Neural crest cell (in vitro differentiated cells): Measurements from ENCODE around the gene IGSF6. TPM values are rescaled to one million over a fixed set of nuclear protein-coding genes. Genes with fewer than 3 reads are reported as not detected.

ENCODE experiments used
- DNase-seq: peaks from one replicate; pipeline ENCODE4 v3.0.0; 2021; ENCODE audit warnings: low read depth, mixed read lengths, low spot score
- H3K27ac Mint-ChIP-seq: one replicate; pipeline ENCODE4 v1.8.0; 2021; ENCODE audit warnings: mild to moderate bottlenecking, mixed read lengths; ENCODE audit not compliant: unreplicated experiment
- H3K27me3 Mint-ChIP-seq: 2 replicates; pipeline ENCODE4 v1.8.0; 2021; ENCODE audit warnings: low read depth, mild to moderate bottlenecking, mixed read lengths
- H3K36me3 Mint-ChIP-seq: 2 replicates; pipeline ENCODE4 v1.8.0; 2021; ENCODE audit warnings: low read depth, mild to moderate bottlenecking, mixed read lengths
- H3K4me1 Mint-ChIP-seq: 2 replicates; pipeline ENCODE4 v1.8.0; 2021; ENCODE audit warnings: mixed read lengths
- H3K4me3 Mint-ChIP-seq: one replicate; pipeline ENCODE4 v1.8.0; 2021; ENCODE audit warnings: mild to moderate bottlenecking, mixed read lengths
- H3K9me3 Mint-ChIP-seq: 2 replicates; pipeline ENCODE4 v1.8.0; 2021; ENCODE audit warnings: mixed read lengths
- total RNA-seq: library from RNA; stranded (reverse); gene quantifications from 2 replicates; pipeline ENCODE4 v1.2.1, GENCODE V29; 2021
- TF ChIP-seq, protein P1 (sequence below): fragments of 200-600 bp; sonication (generic); conservative IDR thresholded peaks from 2 replicates; pipeline ENCODE4 v1.5.0; 2021; ENCODE audit warnings: antibody characterized with exemption, mild to moderate bottlenecking

Gene IGSF6
- total RNA-seq, 1 donor from 2014 or later, result not detected

- Mint-ChIP-seq H3K27me3 (no peaks in the 10 kb centered on the region), H3K36me3 (peaks cover 2% of the 10 kb centered on the region)
- TF ChIP-seq, protein P1, sequence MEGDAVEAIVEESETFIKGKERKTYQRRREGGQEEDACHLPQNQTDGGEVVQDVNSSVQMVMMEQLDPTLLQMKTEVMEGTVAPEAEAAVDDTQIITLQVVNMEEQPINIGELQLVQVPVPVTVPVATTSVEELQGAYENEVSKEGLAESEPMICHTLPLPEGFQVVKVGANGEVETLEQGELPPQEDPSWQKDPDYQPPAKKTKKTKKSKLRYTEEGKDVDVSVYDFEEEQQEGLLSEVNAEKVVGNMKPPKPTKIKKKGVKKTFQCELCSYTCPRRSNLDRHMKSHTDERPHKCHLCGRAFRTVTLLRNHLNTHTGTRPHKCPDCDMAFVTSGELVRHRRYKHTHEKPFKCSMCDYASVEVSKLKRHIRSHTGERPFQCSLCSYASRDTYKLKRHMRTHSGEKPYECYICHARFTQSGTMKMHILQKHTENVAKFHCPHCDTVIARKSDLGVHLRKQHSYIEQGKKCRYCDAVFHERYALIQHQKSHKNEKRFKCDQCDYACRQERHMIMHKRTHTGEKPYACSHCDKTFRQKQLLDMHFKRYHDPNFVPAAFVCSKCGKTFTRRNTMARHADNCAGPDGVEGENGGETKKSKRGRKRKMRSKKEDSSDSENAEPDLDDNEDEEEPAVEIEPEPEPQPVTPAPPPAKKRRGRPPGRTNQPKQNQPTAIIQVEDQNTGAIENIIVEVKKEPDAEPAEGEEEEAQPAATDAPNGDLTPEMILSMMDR, result no peak
These were observed 38.6 kb downstream of the IGSF6 start for GRCh38 chr16:21613781-21614180.

GRCh38 chr16:21613361-21613760 is 39.0 kb downstream of the IGSF6 start:
- H3K9me3 Mint-ChIP-seq, result no peaks in the 10 kb centered on the region
- H3K36me3 Mint-ChIP-seq, result peaks cover 2% of the 10 kb centered on the region
- no peaks in the 10 kb centered on the region for H3K27me3 Mint-ChIP-seq
- DNase-seq, result no peak
- no peak overlapping the region for H3K4me3 Mint-ChIP-seq
- H3K4me1 Mint-ChIP-seq, result peaks cover 34% of the 10 kb centered on the region
- H3K27ac Mint-ChIP-seq, result no peak overlapping the region
- TF ChIP-seq, protein P1, result no peak

More at GRCh38 chr16:21613781-21614180, 38.6 kb downstream of the IGSF6 start:
- no peaks in the 10 kb centered on the region for H3K9me3 Mint-ChIP-seq
- H3K4me1 Mint-ChIP-seq, result peaks cover 30% of the 10 kb centered on the region
- H3K4me3 Mint-ChIP-seq, result no peak overlapping the region
- H3K27ac Mint-ChIP-seq, result peak overlapping the region; percentile 8
- no peak for DNase-seq

- H3K27ac Mint-ChIP-seq, result no peak overlapping the region
- H3K36me3 Mint-ChIP-seq, result no peaks in the 10 kb centered on the region
- TF ChIP-seq, protein P1, result no peak
- H3K9me3 Mint-ChIP-seq, result no peaks in the 10 kb centered on the region
- peaks cover 38% of the 10 kb centered on the region for H3K4me1 Mint-ChIP-seq
- no peaks in the 10 kb centered on the region for H3K27me3 Mint-ChIP-seq
- no peak overlapping the region for H3K4me3 Mint-ChIP-seq
- DNase-seq, result no peak
These were observed 40.6 kb downstream of the IGSF6 start for GRCh38 chr16:21611556-21612384.

GRCh38 chr16:21611198-21611555 is 41.2 kb downstream of the IGSF6 start:
- TF ChIP-seq, protein P1, result no peak
- H3K27ac Mint-ChIP-seq, result no peak overlapping the region

DNA sequence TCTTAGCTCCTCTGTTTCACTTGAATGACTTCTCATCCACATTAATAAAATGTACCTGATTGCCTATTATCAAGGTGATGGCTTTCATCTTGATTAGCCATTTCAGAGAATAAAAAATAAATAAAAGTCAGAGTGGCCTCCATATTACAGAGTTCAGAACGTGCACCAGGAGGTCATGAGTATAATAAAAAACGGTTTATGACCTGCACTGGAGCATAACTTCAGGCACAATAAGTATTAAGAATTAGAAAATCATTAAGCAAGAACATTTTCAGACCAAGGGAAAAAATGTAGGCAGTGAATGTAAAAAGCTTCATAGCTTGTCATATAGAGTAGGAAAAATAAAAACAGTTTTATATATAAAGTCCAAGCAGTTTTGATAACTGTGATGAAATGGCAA is 41.6 kb downstream of the IGSF6 start:
- no peak for DNase-seq
- Mint-ChIP-seq H3K27ac (no peak overlapping the region), H3K4me3 (no peak overlapping the region), H3K36me3 (no peaks in the 10 kb centered on the region), H3K9me3 (no peaks in the 10 kb centered on the region), H3K27me3 (no peaks in the 10 kb centered on the region), H3K4me1 (peaks cover 38% of the 10 kb centered on the region)
- TF ChIP-seq, protein P1, result no peak

More at GRCh38 chr16:21611198-21611555, 41.2 kb downstream of the IGSF6 start:
- Mint-ChIP-seq H3K36me3 (no peaks in the 10 kb centered on the region), H3K27me3 (no peaks in the 10 kb centered on the region), H3K9me3 (no peaks in the 10 kb centered on the region), H3K4me1 (peaks cover 38% of the 10 kb centered on the region), H3K4me3 (no peak overlapping the region)
- no peak for DNase-seq
